Sigmoid colon (tissue), 7 donors: ENCODE measurements around the gene RBM34. TPM values are rescaled to one million over a fixed set of nuclear protein-coding genes. Genes with fewer than 3 reads are reported as not detected.

ENCODE experiments used
- DNase-seq: peaks from one replicate; pipeline ENCODE4 v3.0.0-alpha.2; 2019
- H3K27ac ChIP-seq, 4 donors: fragments of 200-600 bp; sonication (generic); one replicate each; pipeline ENCODE4 v1.5.1; 2016 to 2019; ENCODE audit warnings: mild to moderate bottlenecking in 1 of 4
- H3K27me3 ChIP-seq, 3 donors: fragments of 200-600 bp; sonication (generic); one replicate each; pipeline ENCODE4 v1.5.1; 2019; ENCODE audit warnings: mild to moderate bottlenecking in 1 of 3
- H3K36me3 ChIP-seq, 4 donors: fragments of 200-600 bp; sonication (generic); one replicate each; pipeline ENCODE4 v1.5.1; 2016 to 2019
- H3K4me1 ChIP-seq, 4 donors: fragments of 200-600 bp; sonication (generic); one replicate each; pipeline ENCODE4 v1.5.1; 2017 to 2019
- H3K4me3 ChIP-seq, 4 donors: fragments of 200-600 bp; sonication (generic); one replicate each; pipeline ENCODE4 v1.5.1; 2017 to 2019; ENCODE audit warnings: mild to moderate bottlenecking in 2 of 4, moderate library complexity in 1 of 4
- H3K9me3 ChIP-seq, 4 donors: fragments of 200-600 bp in 3 of 4; sonication (generic) in 3 of 4; one replicate each; pipeline versions ENCODE4 v1.5.1 to v1.6.1; 2013 to 2019
- CTCF ChIP-seq, 4 experiments: fragments of 450-650 bp in 3 of 4; fragments of 200-600 bp in 1 of 4; IDR thresholded peaks; one replicate each; pipeline ENCODE4 v1.5.1; 2016 to 2019; ENCODE audit warnings: antibody characterized with exemption in 4 of 4, mild to moderate bottlenecking in 3 of 4, moderate library complexity in 2 of 4
- EP300 ChIP-seq, 4 donors: sonication (generic); formaldehyde crosslinking; IDR thresholded peaks; one replicate each; pipeline ENCODE4 v1.6.1; 2017; ENCODE audit warnings: antibody characterized with exemption in 4 of 4
- POLR2A ChIP-seq, 2 donors: fragments of 450-650 bp; IDR thresholded peaks; one replicate each; pipeline ENCODE4 v1.6.1; 2016; ENCODE audit warnings: antibody characterized with exemption in 2 of 2, mild to moderate bottlenecking in 2 of 2, moderate library complexity in 2 of 2
- POLR2AphosphoS5 ChIP-seq, 4 donors: sonication (generic); formaldehyde crosslinking; IDR thresholded peaks; one replicate each; pipeline ENCODE4 v1.6.1; 2017; ENCODE audit warnings: antibody characterized with exemption in 4 of 4
- WGBS, 2 donors: extraction: QIAGEN DNeasy Blood & Tissue Kit; methylation state at CpG; one replicate each; pipeline ENCODE4 v1.1.7; 2013; 5-methylcytosine and 5-hydroxymethylcytosine counted together
- intact Hi-C: fragments of 100-400 bp; cut with DNase I; formaldehyde crosslinking; loops from one replicate; pipeline ENCODE4 v1.15.1; 2023
- polyA plus RNA-seq, 3 donors: library from polyadenylated mRNA; stranded (reverse); fragments of 200-250 nt; gene quantifications; one replicate each; pipeline ENCODE4 v1.2.3, GENCODE V29; 2013
- total RNA-seq, 4 donors: library from RNA; depleted of rRNA; stranded (reverse); fragments of >200 nt; gene quantifications; one replicate each; pipeline ENCODE4 v1.1.0, GENCODE V29; 2016
- donor health status: healthy with polysubstance abuse.
- donor health status: Bipolar disorder and iron deficiency.
- donor health status: healthy.

Gene RBM34
- total and polyA plus RNA-seq, 7 donors = 46.4 to 83.9 (median 55.3) TPM

GRCh38 chr1:235108185-235108593, 52.9 kb downstream of the RBM34 start:
- 98 to 100% methylated on average over 1 of the region's 1 CpG for WGBS, 2 donors
- Histone ChIP-seq H3K27me3 (no peaks in the 10 kb centered on the region), H3K27ac (no peak overlapping the region), H3K36me3 (peaks cover 0 to 52% (median 11%) of the 10 kb centered on the region in 4 donors), H3K9me3 (no peaks in the 10 kb centered on the region), H3K4me3 (no peak overlapping the region), H3K4me1 (peaks cover 0 to 17% (median 12%) of the 10 kb centered on the region in 4 donors)
- intact Hi-C loops = no loop called here
- DNase-seq = no peak
- no peak for TF ChIP-seq CTCF (IDR thresholded peaks at IDR 0.05)
- no peak for TF ChIP-seq POLR2A (IDR thresholded peaks at IDR 0.05)
- TF ChIP-seq POLR2AphosphoS5 (IDR thresholded peaks at IDR 0.05) = no peak
- TF ChIP-seq EP300 (IDR thresholded peaks at IDR 0.05) = no peak

GRCh38 chr1:235107368-235108184, 53.5 kb downstream of the RBM34 start:
- no peak overlapping the region for H3K27ac ChIP-seq
- 92 to 94% methylated on average over 16 of the region's 16 CpGs for WGBS, 2 donors
- DNase-seq = no peak
- H3K27me3 ChIP-seq = no peaks in the 10 kb centered on the region
- TF ChIP-seq CTCF (IDR thresholded peaks at IDR 0.05) (no peak), EP300 (IDR thresholded peaks at IDR 0.05) (no peak), POLR2A (IDR thresholded peaks at IDR 0.05) (no peak), POLR2AphosphoS5 (IDR thresholded peaks at IDR 0.05) (no peak)
- intact Hi-C loops = no loop called here
- peaks cover 0 to 46% (median 6%) of the 10 kb centered on the region in 4 donors for H3K36me3 ChIP-seq
- H3K4me1 ChIP-seq = peaks cover 0 to 17% (median 9%) of the 10 kb centered on the region in 4 donors
- no peaks in the 10 kb centered on the region for H3K9me3 ChIP-seq
- H3K4me3 ChIP-seq = no peak overlapping the region

- H3K4me3 ChIP-seq = no peak overlapping the region
- peaks cover 0 to 36% (median 4%) of the 10 kb centered on the region in 4 donors for H3K36me3 ChIP-seq
- intact Hi-C loops = no loop called here
- TF ChIP-seq POLR2AphosphoS5 (IDR thresholded peaks at IDR 0.05) (no peak), CTCF (IDR thresholded peaks at IDR 0.05) (no peak), EP300 (IDR thresholded peaks at IDR 0.05) (no peak), POLR2A (IDR thresholded peaks at IDR 0.05) (no peak)
- no peak overlapping the region for H3K27ac ChIP-seq
- WGBS, 2 donors = 91 to 92% methylated on average over 4 of the region's 4 CpGs
- DNase-seq = no peak
- no peaks in the 10 kb centered on the region for H3K27me3 ChIP-seq
- H3K9me3 ChIP-seq = no peaks in the 10 kb centered on the region
- H3K4me1 ChIP-seq = peaks cover 0 to 17% (median 8%) of the 10 kb centered on the region in 4 donors
Observed at GRCh38 chr1:235106457-235106856, 54.6 kb downstream of the RBM34 start.

- intact Hi-C loops = no loop called here
- H3K27ac ChIP-seq = no peak overlapping the region
Observed at GRCh38 chr1:235105051-235106043, 55.7 kb downstream of the RBM34 start.

More at GRCh38 chr1:235105051-235106043, 55.7 kb downstream of the RBM34 start:
- TF ChIP-seq POLR2A (IDR thresholded peaks at IDR 0.05) = no peak
- no peak for TF ChIP-seq POLR2AphosphoS5 (IDR thresholded peaks at IDR 0.05)
- TF ChIP-seq CTCF (IDR thresholded peaks at IDR 0.05) = no peak
- no peak for TF ChIP-seq EP300 (IDR thresholded peaks at IDR 0.05)
- Histone ChIP-seq H3K27me3 (no peaks in the 10 kb centered on the region), H3K36me3 (peaks cover 0 to 24% (median 0%) of the 10 kb centered on the region in 4 donors), H3K4me3 (no peak overlapping the region), H3K9me3 (no peaks in the 10 kb centered on the region), H3K4me1 (peaks cover 0 to 17% (median 8%) of the 10 kb centered on the region in 4 donors)
- DNase-seq = no peak
- 78 to 79% methylated on average over 12 of the region's 12 CpGs for whole genome bisulfite sequencing, 2 donors
